ENCODE data around the gene ZZZ3. TPM values are rescaled to one million over a fixed set of nuclear protein-coding genes. Genes with fewer than 3 reads are reported as not detected.

The ZZZ3 gene
- total RNA-seq, 4 donors from 2014 or later: 49.6 to 73.5 (median 52.2) TPM

DNA sequence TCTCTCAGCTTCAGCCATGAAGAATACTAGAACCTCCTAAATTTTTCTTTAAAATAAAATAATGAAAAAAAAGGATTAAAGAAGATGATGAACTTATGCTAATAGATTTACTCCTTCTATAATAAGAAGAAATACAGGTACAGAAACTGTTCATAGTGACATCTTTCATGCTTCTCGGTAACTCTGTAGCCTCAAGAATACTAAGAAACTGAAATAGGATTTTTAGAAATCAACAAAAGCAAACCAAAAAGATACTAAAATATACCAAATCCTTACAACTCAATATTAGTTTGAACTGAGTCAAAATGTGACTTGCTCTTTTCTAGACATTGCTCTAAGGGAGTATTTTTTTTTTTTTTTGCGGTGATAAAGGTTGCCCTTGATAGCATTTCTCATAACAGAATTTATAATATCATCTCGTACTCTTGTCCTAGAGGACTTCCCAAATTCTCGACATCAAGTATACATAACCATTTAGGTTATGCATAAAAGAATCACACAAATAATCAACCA lies 42.8 kb downstream of the ZZZ3 start:
- Histone ChIP-seq H3K4me3 (no peak overlapping the region), H3K9me3 (no peaks in the 10 kb centered on the region), H3K36me3 (no peaks in the 10 kb centered on the region), H3K27me3 (no peaks in the 10 kb centered on the region), H3K27ac (no peak overlapping the region), H3K4me1 (peaks cover 0 to 33% (median 6%) of the 10 kb centered on the region in 4 donors)
- no peak for DNase-seq (ENCODE audit: low spot score in 2 of 2)
- WGBS, 2 donors: 93 to 96% methylated on average over 4 of the region's 4 CpGs
- TF ChIP-seq, protein P1, sequence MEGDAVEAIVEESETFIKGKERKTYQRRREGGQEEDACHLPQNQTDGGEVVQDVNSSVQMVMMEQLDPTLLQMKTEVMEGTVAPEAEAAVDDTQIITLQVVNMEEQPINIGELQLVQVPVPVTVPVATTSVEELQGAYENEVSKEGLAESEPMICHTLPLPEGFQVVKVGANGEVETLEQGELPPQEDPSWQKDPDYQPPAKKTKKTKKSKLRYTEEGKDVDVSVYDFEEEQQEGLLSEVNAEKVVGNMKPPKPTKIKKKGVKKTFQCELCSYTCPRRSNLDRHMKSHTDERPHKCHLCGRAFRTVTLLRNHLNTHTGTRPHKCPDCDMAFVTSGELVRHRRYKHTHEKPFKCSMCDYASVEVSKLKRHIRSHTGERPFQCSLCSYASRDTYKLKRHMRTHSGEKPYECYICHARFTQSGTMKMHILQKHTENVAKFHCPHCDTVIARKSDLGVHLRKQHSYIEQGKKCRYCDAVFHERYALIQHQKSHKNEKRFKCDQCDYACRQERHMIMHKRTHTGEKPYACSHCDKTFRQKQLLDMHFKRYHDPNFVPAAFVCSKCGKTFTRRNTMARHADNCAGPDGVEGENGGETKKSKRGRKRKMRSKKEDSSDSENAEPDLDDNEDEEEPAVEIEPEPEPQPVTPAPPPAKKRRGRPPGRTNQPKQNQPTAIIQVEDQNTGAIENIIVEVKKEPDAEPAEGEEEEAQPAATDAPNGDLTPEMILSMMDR (IDR thresholded peaks at IDR 0.05): no peak
- no peak for TF ChIP-seq EP300 (IDR thresholded peaks at IDR 0.05)
- TF ChIP-seq POLR2A (IDR thresholded peaks at IDR 0.05): no peak

DNA sequence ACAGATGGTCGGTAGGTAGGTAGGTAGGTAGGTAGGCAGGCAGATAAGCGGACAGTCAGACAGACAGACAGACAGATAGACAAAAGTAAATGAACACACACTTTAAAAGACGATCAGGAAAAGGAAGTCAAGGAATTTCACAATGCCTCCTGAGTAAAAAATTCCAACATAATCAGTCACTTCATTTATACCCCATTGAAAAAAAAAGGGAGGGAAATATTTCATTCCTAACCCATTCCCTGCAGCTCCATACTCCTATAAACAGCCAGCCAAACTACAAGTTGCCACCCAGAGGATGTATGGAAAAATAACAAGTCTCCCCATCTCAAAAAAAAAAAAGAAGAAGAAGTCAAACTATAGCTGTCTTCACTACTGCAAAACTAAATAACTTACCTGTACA lies 43.4 kb downstream of the ZZZ3 start:
- Histone ChIP-seq H3K36me3 (no peaks in the 10 kb centered on the region), H3K27me3 (no peaks in the 10 kb centered on the region), H3K27ac (no peak overlapping the region), H3K4me3 (no peak overlapping the region), H3K4me1 (peaks cover 0 to 27% (median 4%) of the 10 kb centered on the region in 4 donors), H3K9me3 (no peaks in the 10 kb centered on the region)
- DNase-seq (ENCODE audit: low spot score in 2 of 2): no peak
- WGBS, 2 donors: 58 to 59% methylated on average over 3 of the region's 3 CpGs
- TF ChIP-seq, protein P1 (IDR thresholded peaks at IDR 0.05): no peak
- TF ChIP-seq EP300 (IDR thresholded peaks at IDR 0.05) (no peak), POLR2A (IDR thresholded peaks at IDR 0.05) (no peak)

DNA sequence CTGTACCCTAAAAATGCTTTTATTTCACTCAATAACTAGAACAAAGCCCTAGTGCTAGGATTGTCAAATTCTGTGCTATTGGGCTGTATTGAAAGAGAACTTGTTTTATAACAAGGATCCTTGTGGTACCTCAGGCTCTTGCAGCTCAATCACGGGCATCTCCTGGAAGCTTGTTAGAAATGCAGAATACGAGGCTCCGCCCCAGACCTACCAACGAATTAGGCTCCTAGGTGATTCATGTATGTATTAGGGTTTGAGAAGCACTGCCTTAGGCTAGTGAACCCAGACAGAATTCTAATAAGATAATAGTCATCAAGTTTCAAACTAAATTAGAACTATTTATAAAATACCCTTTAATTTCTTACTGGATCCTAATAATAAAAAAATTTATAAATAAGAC lies 45.6 kb downstream of the ZZZ3 start:
- H3K27me3 ChIP-seq: no peaks in the 10 kb centered on the region
- DNase-seq (ENCODE audit: low spot score in 2 of 2): no peak
- WGBS, 2 donors: 80 to 89% methylated on average over 4 of the region's 4 CpGs
- no peak overlapping the region for H3K27ac ChIP-seq
- H3K36me3 ChIP-seq: peaks cover 0 to 20% (median 0%) of the 10 kb centered on the region in 3 donors
- no peaks in the 10 kb centered on the region for H3K9me3 ChIP-seq
- no peak overlapping the region for H3K4me3 ChIP-seq
- TF ChIP-seq EP300 (IDR thresholded peaks at IDR 0.05) (no peak), POLR2A (IDR thresholded peaks at IDR 0.05) (no peak)
- TF ChIP-seq, protein P1 (IDR thresholded peaks at IDR 0.05): no peak
- H3K4me1 ChIP-seq: peaks cover 0 to 33% (median under 1%) of the 10 kb centered on the region in 4 donors

Small RNA genes lying within 50 kb of the gene (small RNA-seq; reads per million reads assigned to genes)
- gene RN7SL370P: not detected

Other genes with a start within 250 kb of the ZZZ3 start
- 100 to 1,000 TPM in 1 of 4 donors, 10 to 100 TPM in 3; 87.9 to 108 (median 88.7) TPM for gene USP33, start 77.2 kb upstream of the ZZZ3 start, total RNA-seq
- gene MIGA1, start 97.0 kb upstream of the ZZZ3 start, total RNA-seq: 10 to 100 TPM; 14.7 to 27.8 (median 21.2) TPM
- 10 to 100 TPM; 18.0 to 22.8 (median 20.5) TPM for gene NEXN, start 206.0 kb upstream of the ZZZ3 start, total RNA-seq

Measured in tibial nerve (tissue), 4 donors.